ENCODE data around the gene TEX22. TPM values are rescaled to one million over a fixed set of nuclear protein-coding genes. Genes with fewer than 3 reads are reported as not detected.

The TEX22 gene
- total RNA-seq, 1 donor from 2014 or later = 3.2 TPM

DNA sequence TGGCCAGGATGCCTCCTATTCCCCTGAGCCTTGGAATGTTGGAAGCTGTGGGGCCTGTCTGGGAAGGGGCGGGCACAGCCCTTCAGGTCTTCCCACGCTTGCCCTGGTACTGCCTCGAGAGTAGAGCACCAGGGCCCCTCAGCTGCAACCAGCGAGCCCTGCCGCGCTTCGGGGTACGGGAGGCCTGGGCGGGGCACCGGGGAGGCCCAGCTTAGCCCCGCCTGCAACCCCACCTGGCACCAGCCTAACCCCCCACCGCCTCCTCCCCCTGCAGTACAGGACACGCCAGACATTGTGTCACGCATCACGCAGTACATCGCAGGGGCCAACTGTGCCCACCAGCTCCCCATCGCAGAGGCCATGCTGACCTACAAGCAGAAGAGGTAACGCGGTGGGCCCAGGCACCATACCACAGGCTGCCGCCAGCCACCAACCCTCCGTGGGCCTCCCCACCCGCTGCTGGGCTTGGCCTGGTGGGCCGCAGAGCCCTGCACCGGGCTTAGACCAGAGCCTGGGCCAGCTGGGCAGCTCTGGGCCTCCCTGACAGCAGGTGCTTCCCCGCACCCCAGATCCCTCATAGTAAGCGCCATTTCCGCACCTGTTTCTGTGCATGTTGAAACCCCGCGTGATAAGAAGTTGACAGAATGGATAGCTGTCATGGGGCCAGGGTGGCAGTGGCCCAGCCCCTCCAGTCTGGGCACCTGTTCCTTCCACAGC lies 13.6 kb upstream of the TEX22 start:
- Histone ChIP-seq H3K9me3 (no peaks in the 10 kb centered on the region), H3K27ac (no peak overlapping the region), H3K27me3 (no peaks in the 10 kb centered on the region), H3K4me3 (no peak overlapping the region), H3K4me1 (peaks cover 9% of the 10 kb centered on the region), H3K36me3 (peaks cover 41% of the 10 kb centered on the region)
- no peak for ATAC-seq
- TF ChIP-seq CTCF (IDR thresholded peaks at IDR 0.05) = no peak
- no peak for DNase-seq
- intact Hi-C loops (cut with DNase I) = no loop called here

- H3K27me3 ChIP-seq = no peaks in the 10 kb centered on the region
- DNase-seq (no peak), ATAC-seq (no peak)
- intact Hi-C loops (cut with DNase I) = no loop called here
- TF ChIP-seq CTCF (IDR thresholded peaks at IDR 0.05) = no peak
- peaks cover 41% of the 10 kb centered on the region for H3K36me3 ChIP-seq
- H3K4me1 ChIP-seq = peaks cover 14% of the 10 kb centered on the region
- H3K4me3 ChIP-seq = no peak overlapping the region
- no peaks in the 10 kb centered on the region for H3K9me3 ChIP-seq
- H3K27ac ChIP-seq = no peak overlapping the region
Measured at GRCh38 chr14:105385322-105385637, 13.1 kb upstream of the TEX22 start.

GRCh38 chr14:105385698-105386365 lies 12.5 kb upstream of the TEX22 start:
- no peaks in the 10 kb centered on the region for H3K9me3 ChIP-seq
- intact Hi-C loops (cut with DNase I) = no loop called here
- H3K27ac ChIP-seq = no peak overlapping the region
- peaks cover 41% of the 10 kb centered on the region for H3K36me3 ChIP-seq
- peaks cover 19% of the 10 kb centered on the region for H3K4me1 ChIP-seq
- no peaks in the 10 kb centered on the region for H3K27me3 ChIP-seq
- DNase-seq = no peak
- ATAC-seq = no peak
- TF ChIP-seq CTCF (IDR thresholded peaks at IDR 0.05) = no peak
- H3K4me3 ChIP-seq = no peak overlapping the region

DNA sequence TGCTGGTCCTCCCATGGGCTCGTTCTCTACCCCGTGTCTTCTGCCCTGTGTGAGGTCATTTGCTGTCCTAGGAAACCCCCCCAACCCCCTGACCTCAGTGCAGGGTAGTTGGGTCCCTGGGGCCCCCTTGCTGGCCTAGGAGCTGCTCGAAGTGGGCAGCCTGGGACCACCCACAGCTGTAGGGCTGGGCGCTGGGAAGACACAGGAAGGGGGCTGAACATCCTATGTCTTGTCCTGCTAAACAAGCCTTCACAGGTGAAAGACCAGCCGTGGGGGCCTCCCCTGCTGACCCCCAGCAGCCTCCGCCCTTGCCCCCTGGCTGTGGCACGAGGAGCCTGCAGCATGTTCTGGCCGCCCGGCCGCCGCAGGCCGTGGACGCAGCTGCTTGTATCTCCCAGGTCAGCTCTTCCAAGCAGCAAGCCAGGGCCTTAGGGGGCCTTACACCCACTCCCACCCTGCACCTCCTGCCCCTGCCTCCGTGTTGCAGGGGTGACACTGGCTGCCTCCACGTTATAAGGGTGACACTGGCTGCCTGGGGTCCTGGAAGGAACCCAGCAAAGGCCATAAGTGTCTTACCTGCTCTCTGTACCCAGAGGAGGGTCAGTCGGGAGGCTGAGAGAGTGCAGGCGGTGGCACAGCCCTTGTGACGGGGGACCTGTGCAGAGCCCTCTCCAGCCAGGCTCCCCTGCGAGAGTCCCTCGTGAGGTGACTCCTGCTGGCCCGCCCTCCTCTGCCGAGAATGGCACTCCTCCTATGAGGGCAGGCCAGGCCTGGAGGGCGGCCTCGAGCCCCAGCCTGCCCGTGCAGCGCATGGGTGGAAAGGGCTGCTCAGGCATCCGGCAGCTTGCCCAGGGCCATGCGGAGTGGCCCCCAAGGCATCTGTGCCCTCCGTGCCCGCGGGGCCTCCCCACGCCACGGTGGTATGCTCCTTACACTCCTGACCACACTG lies 11.5 kb upstream of the TEX22 start:
- no peak for ATAC-seq
- H3K4me3 ChIP-seq = no peak overlapping the region
- H3K9me3 ChIP-seq = no peaks in the 10 kb centered on the region
- no peak overlapping the region for H3K27ac ChIP-seq
- TF ChIP-seq CTCF (IDR thresholded peaks at IDR 0.05) = no peak
- no peak for DNase-seq
- peaks cover 19% of the 10 kb centered on the region for H3K4me1 ChIP-seq
- intact Hi-C loops (cut with DNase I) = no loop called here
- peaks cover 41% of the 10 kb centered on the region for H3K36me3 ChIP-seq
- H3K27me3 ChIP-seq = no peaks in the 10 kb centered on the region

GRCh38 chr14:105387530-105387922 lies 10.8 kb upstream of the TEX22 start:
- TF ChIP-seq CTCF (IDR thresholded peaks at IDR 0.05) = no peak
- DNase-seq = no peak
- Histone ChIP-seq H3K36me3 (peaks cover 36% of the 10 kb centered on the region), H3K27ac (no peak overlapping the region), H3K4me1 (peaks cover 19% of the 10 kb centered on the region), H3K27me3 (no peaks in the 10 kb centered on the region), H3K4me3 (no peak overlapping the region), H3K9me3 (no peaks in the 10 kb centered on the region)
- ATAC-seq = no peak
- intact Hi-C loops (cut with DNase I) = no loop called here
